Limb (tissue), 2 donors: ENCODE measurements around the gene FNDC3B.
A peak's percentile ranks its signal among the peaks of the same experiment; 100 is the strongest.

ENCODE experiments used
- DNase-seq, 2 donors: peaks; one replicate each; pipeline ENCODE4 v3.0.0-alpha.2; 2016; ENCODE audit errors: extremely low spot score in 2 of 2

The FNDC3B gene

GRCh38 chr3:172442606-172443005, 403.2 kb downstream of the FNDC3B start:
- DNase-seq: no peak

DNA sequence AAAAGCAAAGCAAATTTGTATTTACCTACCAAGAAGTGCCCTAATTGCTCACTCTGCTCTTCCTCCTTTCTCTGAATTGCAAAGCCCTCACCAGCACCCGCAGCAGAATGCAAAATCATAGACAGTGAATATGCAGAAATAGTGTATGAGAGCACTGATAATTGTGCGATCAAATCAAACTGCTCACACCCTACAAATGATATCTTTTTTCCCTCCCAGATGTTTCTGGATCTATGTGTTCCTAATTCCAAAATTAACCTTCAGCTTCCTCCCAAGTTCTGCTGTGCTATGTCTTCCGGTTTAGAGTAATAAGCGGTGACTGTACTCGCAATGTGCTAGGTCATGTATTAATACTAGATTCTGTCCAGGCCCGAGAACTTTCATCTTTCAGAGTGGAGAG, 405.4 kb downstream of the FNDC3B start:
- DNase-seq: no peak

GRCh38 chr3:172446198-172446597, 406.8 kb downstream of the FNDC3B start:
- DNase-seq: no peak

DNA sequence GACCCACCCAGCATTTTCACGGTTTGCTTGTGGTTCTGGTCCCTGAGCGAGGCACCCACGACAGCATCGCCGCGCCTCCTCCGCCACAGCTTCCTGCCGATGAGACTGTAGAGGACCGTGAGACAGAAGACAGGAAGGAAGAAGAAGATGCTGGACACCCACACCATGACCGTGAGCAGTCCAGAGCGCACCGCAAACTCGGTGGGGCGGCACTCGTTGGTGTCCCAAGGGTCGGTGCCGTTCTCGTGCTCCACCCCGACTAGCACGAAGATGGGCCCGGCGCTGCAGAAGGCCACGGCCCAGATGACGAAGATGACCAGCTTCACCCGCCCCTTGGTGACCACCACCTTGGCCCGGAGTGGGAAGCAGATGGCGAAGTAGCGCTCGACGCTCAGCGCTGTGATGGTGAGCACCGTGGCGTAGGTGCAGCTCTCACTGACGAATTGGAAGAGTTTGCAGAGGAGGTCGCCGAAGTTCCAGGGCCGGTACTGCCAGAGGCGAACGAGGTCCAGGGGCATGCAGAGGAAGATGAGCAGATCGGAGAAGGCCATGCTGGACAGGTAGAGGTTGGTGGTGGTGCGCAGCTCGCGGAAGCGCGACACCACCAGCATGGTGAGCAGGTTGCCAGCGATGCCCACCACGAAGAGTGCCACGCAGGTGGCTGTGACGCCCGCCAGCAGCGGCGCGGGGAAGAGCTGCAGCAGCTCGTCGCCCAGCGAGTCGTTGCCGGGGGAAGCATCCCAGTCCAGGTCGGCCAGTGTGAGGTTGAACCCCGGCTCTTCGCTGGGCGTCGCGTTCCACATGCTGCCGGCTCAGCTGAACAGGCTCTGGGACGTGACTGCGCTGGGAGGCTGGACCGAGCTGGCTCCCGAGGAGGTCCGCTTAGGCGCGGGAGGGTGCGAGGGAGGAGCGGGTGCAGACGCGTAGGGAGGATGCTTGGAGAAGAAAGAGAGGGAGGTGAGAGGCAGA, 408.5 kb downstream of the FNDC3B start, which contains the start of gene GHSR:
Gene GHSR, minus strand, starts transcription at position 846 of the 969 bp plus-strand sequence. Its CDS starts 43 bp downstream, at position 803.
- peak in 1 of 2 donors; percentile 31 for DNase-seq

- peak in 1 of 2 donors; percentile 32 for DNase-seq
These were observed 409.5 kb downstream of the FNDC3B start for GRCh38 chr3:172448661-172449465.

- DNase-seq: peak; percentile 57 to 76
These were observed 410.2 kb downstream of the FNDC3B start for GRCh38 chr3:172449466-172450149.
